GM18505 (cell line): ENCODE data around the gene LCN15.
"Not testable (repeated sequence)": the region's sequence is repeated elsewhere in the genome, so short reads cannot be mapped to it uniquely, and the experiment has no call there.

Source experiments
- ATAC-seq: cut with Tn5 transposase; IDR thresholded peaks from one replicate; pipeline ENCODE4 v1.9.1; 2021; ENCODE audit not compliant: unreplicated experiment
- POLR2A ChIP-seq: IDR thresholded peaks from 4 replicates; pipeline ENCODE4 v1.6.1; 2011; ENCODE audit warnings: borderline replicate concordance; ENCODE audit not compliant: insufficient read depth, insufficient read length; ENCODE audit errors: extremely low read depth

The LCN15 gene

DNA sequence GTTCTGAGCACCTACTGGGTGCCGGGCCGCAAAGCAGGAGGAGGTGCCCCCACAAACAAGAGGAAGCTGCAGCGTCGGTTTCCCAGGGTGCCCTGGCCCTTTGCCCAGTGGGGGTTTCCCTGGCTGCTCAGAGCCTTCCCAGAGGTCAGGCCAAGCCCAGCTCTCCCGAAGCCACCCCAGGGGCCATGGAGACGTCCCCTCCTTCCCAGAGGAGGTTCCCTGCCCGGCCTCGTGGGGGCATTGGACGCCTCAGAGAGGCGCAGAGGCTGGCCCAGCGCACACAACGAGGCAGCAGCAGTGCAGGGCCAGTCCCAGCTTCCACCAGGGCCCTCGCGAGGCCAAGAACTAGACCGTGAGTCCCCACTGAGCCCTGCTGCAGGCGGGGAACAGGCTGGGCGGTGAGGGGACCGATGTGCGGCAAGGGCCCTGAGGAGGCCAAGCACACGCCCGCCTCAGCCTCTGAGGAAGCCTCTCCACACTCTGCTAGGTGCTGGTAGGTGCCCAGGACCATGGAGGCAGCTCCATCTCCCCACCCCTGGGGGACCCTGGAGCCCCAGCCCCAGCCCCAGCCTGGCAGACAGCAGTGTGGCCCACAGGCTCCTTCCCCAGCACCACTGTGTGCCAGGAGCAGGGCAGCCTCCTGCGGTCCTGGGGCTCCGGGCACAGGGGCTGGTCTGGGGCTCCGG lies 45.0 kb downstream of the LCN15 start:
- TF ChIP-seq POLR2A, result no peak
- no peak for ATAC-seq

- TF ChIP-seq POLR2A, result no peak
- no peak for ATAC-seq
These were observed 45.7 kb downstream of the LCN15 start for GRCh38 chr9:136718345-136719194.

DNA sequence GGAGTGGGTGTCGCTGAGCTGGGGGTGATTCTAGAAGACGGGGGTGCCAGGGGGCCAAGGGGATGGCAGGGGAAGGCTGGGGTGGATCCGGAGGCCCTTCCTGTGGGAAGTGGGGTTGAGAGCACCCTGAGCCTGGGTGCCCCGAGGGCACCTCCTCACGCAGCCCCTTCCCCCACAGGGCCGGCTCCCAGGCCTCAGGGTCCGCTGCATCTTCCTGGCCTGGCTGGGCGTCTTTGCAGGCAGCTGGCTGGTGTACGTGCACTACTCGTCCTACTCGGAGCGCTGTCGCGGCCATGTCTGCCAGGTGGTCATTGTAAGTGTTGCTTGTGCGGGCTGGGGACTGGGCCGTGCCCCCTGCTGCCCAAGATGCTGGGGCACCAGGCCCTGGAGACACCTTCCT lies 46.9 kb downstream of the LCN15 start:
- no peak for ATAC-seq
- TF ChIP-seq POLR2A, result no peak

GRCh38 chr9:136714893-136715274 lies 49.4 kb downstream of the LCN15 start:
- no peak for ATAC-seq

GRCh38 chr9:136714096-136714892 lies 50.0 kb downstream of the LCN15 start:
- ATAC-seq, result no peak
- no peak for TF ChIP-seq POLR2A

More at GRCh38 chr9:136714893-136715274, 49.4 kb downstream of the LCN15 start:
- no peak for TF ChIP-seq POLR2A

GRCh38 chr9:136713550-136713949 lies 50.8 kb downstream of the LCN15 start:
- no peak for TF ChIP-seq POLR2A
- no peak for ATAC-seq

DNA sequence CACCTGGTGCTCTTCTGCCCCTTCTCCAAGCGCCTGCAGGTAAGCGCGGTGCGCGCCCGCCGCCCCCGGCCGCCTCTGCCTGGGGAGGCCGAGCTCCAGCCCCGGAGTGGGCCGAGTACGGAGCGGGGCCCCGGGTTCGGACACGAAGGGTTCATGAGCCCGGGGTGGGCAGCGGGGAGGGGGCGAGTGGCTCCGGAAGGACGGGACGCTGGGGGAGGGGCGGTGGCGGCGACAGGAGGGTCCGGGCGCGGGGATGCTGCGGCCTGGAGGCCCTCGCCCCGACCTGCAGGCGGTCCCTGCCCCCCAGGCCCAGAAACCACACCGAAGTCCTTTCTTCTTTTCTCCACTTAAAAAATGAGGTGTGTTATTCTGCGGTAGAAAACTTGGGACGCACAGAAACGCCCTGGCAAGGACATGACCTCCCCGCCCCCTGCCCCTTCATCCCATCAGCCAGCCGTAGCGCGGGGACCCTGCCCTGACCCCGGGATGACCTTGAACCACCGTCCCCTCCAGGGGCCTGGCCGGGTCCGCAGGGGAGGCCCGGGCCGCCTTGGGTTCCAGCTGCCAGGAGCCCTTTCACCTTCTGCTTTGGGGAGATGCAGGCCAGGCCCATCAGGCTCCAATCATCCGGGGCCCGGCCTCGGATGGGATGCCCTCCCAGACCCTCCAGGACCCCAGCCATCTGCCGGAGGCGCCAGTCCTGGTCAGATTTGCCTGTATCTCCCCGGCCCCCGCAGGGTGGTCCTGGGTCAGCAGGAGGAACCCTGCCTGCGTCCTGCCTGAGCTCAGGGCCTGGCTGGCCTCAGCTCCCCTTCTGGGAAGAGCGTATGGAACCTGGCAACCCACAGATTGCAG lies 51.4 kb downstream of the LCN15 start:
- no peak for ATAC-seq
- TF ChIP-seq POLR2A, result no peak

- no peak for ATAC-seq
- no peak for TF ChIP-seq POLR2A
These were observed 52.3 kb downstream of the LCN15 start, which contains the start of gene DIPK1B for GRCh38 chr9:136711751-136712689. DIPK1B (plus strand) TSS chr9:136712572; CDS start chr9:136712666, 94 bp downstream.

DNA sequence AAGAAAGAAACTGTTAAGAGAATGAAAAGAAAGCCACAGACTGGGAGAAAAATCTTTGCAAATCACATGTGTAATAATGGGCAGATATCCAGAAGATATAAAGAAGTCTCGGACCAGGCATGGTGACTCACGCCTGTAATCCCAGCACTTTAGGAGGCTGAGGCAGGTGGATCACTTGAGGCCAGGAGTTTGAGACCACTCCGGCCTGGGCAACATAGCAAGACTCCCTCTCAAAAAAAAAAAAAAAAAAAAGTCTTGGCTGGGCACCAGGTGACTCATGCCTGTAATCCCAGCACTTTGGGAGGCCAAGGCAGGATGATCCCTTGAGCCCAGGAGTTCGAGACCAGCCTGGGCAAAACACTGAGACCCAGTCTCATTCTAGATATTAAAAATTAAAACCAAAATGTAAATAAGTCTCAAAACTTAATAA lies 53.1 kb downstream of the LCN15 start:
- ATAC-seq, result not testable (repeated sequence)

DNA sequence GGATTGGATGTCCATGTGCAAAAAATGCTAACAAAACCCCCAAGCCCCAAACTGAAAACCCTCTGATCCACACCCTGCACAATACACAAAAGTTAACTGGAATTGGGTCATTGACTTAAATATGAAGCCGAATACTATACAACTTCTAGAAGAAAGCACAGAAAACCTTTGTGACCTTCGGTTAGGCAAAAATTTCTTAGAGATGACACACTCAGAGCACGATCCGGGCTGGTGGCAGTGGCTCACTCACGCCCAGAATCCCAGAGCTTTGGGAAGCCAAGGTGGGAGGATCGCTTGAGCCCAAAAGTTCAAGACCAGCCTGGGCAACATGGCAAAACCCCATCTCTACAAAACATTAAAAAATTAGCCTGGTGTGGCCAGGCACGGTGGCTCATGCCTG lies 53.8 kb downstream of the LCN15 start:
- no peak for ATAC-seq
- no peak for TF ChIP-seq POLR2A
